ENCODE measurements around the gene ELF1.
"Not testable (repeated sequence)": the region's sequence is repeated elsewhere in the genome, so short reads cannot be mapped to it uniquely, and the experiment has no call there.

ELF1 gene

DNA sequence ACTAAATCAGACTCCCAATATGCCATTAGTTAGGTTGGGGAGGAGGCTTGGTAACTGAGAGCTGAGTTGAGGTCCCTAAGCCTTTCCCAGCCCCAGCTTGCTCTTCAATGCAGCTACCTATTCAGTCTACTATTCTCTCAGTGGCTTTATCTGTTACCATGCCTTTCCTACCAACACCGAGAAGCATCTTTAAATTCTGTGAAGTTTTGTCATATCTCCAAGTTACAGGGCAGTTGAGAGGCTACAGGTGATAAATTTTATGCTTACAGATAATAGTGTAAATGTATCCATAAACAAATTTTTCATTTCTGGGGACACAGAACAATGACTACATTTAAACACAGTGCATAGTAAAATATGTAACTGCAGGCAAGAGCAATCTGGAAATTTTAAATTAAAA, 110.6 kb downstream of the ELF1 start:
- TF ChIP-seq, protein P1, sequence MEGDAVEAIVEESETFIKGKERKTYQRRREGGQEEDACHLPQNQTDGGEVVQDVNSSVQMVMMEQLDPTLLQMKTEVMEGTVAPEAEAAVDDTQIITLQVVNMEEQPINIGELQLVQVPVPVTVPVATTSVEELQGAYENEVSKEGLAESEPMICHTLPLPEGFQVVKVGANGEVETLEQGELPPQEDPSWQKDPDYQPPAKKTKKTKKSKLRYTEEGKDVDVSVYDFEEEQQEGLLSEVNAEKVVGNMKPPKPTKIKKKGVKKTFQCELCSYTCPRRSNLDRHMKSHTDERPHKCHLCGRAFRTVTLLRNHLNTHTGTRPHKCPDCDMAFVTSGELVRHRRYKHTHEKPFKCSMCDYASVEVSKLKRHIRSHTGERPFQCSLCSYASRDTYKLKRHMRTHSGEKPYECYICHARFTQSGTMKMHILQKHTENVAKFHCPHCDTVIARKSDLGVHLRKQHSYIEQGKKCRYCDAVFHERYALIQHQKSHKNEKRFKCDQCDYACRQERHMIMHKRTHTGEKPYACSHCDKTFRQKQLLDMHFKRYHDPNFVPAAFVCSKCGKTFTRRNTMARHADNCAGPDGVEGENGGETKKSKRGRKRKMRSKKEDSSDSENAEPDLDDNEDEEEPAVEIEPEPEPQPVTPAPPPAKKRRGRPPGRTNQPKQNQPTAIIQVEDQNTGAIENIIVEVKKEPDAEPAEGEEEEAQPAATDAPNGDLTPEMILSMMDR (IDR thresholded peaks at IDR 0.05; ENCODE audit: low read depth, low read length), result no peak
- in situ Hi-C loops (cut with HindIII; ENCODE audit: low sequenced_read_pairs), result no loop called here
- H3K4me3 ChIP-seq (ENCODE audit: low read depth, low read length), result no peak overlapping the region
- no peak for DNase-seq (ENCODE audit: low read depth, low spot score)

DNA sequence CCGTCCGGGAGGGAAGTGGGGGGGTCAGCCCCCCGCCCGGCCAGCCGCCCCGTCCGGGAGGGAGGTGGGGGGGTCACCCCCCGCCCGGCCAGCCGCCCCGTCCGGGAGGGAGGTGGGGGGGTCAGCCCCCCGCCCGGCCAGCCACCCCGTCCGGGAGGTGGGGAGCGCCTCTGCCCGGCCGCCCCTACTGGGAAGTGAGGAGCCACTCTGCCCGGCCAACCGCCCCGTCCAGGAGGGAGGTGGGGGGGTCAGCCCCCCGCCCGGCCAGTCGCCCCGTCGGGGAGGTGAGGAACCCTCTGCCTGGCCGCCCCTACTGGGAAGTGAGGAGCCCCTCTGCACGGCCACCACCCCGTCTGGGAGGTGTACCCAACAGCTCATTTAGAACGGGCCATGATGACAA, 118.1 kb downstream of the ELF1 start:
- H3K4me3 ChIP-seq (ENCODE audit: low read depth, low read length); in situ Hi-C loops (cut with HindIII; ENCODE audit: low sequenced_read_pairs); DNase-seq (ENCODE audit: low read depth, low spot score): not testable (repeated sequence)

DNA sequence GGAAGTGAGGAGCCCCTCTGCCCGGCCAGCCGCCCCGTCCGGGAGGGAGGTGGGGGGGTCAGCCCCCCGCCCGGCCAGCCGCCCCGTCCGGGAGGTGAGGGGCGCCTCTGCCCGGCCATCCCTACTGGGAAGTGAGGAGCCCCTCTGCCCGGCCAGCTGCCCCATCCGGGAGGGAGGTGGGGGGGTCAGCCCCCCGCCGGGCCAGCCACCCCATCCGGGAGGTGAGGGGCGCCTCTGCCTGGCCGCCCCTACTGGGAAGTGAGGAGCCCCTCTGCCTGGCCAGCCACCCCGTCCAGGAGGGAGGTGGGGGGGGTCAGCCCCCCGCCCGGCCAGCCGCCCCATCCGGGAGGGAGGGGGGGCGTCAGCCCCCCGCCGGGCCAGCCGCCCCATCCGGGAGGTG, 118.5 kb downstream of the ELF1 start:
- H3K4me3 ChIP-seq (ENCODE audit: low read depth, low read length); DNase-seq (ENCODE audit: low read depth, low spot score); in situ Hi-C loops (cut with HindIII; ENCODE audit: low sequenced_read_pairs): not testable (repeated sequence)

DNA sequence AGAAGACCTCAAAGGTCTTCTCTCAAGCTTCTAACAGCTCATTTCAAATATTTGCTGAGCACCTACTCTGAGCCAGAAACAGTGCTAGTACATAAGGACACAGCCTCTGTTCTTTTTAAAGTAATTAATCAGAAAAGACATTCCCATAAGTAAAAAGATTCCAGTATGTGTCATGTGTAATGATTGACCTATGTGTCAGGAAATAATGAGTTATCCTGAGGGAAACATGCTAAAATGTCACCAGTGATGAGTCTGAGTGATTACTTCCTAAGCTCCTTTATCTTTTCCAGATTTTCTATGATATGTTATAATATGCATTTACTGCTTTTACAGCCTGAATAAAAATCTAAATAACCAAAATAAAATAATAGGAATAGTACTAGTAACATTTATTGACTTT, 122.1 kb downstream of the ELF1 start:
- no peak overlapping the region for H3K4me3 ChIP-seq (ENCODE audit: low read depth, low read length)
- in situ Hi-C loops (cut with HindIII; ENCODE audit: low sequenced_read_pairs), result no loop called here
- DNase-seq (ENCODE audit: low read depth, low spot score), result no peak
- TF ChIP-seq, protein P1 (IDR thresholded peaks at IDR 0.05; ENCODE audit: low read depth, low read length), result no peak

DNA sequence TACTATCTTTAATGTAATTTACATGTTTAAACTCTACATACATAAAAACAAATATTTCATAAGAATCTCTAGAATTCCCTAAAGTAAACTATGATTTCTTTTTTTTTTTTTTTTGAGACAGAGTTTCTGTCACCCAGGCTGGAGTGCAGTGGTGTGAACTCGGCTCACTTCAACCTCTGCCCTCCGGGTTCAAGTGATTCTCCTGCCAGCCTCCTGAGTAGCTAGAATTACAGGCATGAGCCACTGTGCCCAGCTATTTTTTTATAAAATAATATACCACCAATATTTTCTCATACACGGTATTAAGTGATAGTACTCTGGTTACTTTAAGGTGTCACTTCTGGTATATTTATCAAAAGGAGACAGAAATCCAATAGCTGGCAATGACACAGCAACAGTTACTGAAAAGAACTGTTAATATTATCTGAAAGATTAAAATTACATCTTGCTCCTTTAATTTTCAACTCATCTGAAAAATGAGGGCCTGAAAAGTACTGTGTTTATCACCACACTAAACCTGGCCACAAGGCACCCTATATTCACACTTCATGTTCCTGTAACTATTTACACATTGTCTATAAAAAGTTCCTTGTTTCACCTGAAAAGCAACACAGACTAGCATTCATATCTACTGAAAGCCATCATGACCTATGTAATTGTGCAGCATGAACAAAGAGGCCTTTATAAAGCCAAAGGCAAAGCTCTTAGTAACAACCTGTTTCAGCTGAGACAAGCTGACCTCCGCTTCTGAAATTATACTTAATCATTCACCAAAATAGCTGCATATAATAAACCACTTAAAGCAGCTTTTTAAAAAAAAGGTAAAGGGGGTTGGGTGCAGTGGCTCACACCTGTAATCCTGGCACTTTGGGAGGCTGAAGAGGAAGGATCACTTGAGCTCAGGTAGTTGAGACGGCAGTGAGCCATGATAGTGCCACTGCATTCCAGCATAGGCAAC, 123.6 kb downstream of the ELF1 start:
- H3K4me3 ChIP-seq (ENCODE audit: low read depth, low read length), result no peak overlapping the region
- DNase-seq (ENCODE audit: low read depth, low spot score), result no peak
- TF ChIP-seq, protein P1 (IDR thresholded peaks at IDR 0.05; ENCODE audit: low read depth, low read length), result no peak
- in situ Hi-C loops (cut with HindIII; ENCODE audit: low sequenced_read_pairs), result no loop called here

DNA sequence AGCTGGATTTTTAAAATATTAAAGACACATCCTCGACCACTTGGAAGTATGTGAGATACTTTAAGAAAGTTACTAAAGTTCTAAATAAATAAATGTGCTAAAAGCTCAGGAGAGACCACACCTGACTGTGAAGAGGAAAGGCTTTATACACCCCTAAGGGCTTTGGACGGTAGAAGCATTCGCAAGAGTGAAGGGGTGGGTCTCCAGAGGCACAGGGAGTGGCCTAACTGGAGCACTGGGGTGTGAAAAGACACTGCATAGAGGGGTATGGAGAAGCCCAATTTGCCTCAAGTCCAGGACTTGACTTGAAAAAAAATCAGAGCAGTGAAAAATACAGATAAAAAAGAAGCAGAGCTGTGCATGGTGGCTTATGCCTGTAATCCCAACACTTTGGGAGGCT, 125.5 kb downstream of the ELF1 start:
- DNase-seq (ENCODE audit: low read depth, low spot score); in situ Hi-C loops (cut with HindIII; ENCODE audit: low sequenced_read_pairs); H3K4me3 ChIP-seq (ENCODE audit: low read depth, low read length): not testable (repeated sequence)

DNA sequence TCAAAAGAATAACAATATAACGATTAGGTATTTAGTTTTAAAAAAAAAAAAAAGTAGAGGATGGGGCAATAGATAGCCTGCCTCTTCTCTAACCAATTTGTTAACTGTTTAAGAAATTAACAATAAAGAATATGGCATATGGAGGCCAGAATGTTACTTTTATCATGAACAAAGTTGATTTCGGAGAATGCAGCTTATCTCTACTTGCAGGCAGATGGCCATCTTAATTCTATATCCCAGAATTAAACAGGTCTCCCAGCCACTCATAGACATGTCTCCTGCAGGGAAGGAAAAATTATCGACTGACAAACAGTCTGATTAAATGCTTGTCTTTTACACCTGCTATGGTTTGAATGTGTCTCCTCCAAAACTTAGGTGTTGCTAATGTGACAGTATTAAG, 133.1 kb downstream of the ELF1 start:
- H3K4me3 ChIP-seq (ENCODE audit: low read depth, low read length), result no peak overlapping the region
- TF ChIP-seq, protein P1 (IDR thresholded peaks at IDR 0.05; ENCODE audit: low read depth, low read length), result no peak
- no peak for DNase-seq (ENCODE audit: low read depth, low spot score)

DNA sequence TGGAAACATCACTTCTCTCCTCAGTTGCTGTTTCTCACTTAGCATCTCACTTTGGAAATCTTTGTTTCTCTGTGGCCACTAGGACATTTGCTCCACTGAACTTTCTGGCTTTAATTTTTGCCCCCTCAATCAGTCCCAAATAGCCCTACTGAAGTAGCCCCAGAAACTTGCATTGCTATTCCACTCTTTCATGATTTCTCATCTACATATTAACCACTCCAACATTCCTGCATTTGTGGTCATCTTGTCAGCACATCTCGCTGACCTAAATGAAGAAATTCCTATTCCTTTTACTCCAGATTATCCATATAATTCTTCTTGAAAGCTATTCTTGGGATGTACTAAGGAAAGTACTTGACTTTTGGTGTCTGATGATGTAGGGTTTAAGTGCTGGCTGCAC, 134.9 kb downstream of the ELF1 start:
- DNase-seq (ENCODE audit: low read depth, low spot score); in situ Hi-C loops (cut with HindIII; ENCODE audit: low sequenced_read_pairs); H3K4me3 ChIP-seq (ENCODE audit: low read depth, low read length): not testable (repeated sequence)

More for the DNA sequence above, 133.1 kb downstream of the ELF1 start:
- in situ Hi-C loops (cut with HindIII; ENCODE audit: low sequenced_read_pairs), result no loop called here
